CD8-positive, alpha-beta memory T cell (primary cell): Measurements from ENCODE around the gene CEP104. TPM values are rescaled to one million over a fixed set of nuclear protein-coding genes. Genes with fewer than 3 reads are reported as not detected.

ENCODE experiments used
- CTCF ChIA-PET: fragments of 350-600 bp; sonication (Branson Sonifier 250); formaldehyde crosslinking; loops from one replicate; lab custom pipeline; 2021; ENCODE audit warnings: antibody characterized with exemption; lab: Charles Lee
- POLR2A ChIA-PET: fragments of 350-600 bp; sonication (Branson Sonifier 250); formaldehyde crosslinking; loops from one replicate; lab custom pipeline; 2021; ENCODE audit warnings: antibody characterized with exemption; lab: Charles Lee
- DNase-seq, 5 donors: peaks; one replicate each; pipeline versions ENCODE4 v3.0.0 to v3.0.0-alpha.2; 2020 to 2022; ENCODE audit warnings: mixed read lengths in 1 of 5
- H3K27ac ChIP-seq: one replicate; pipeline ENCODE4 v1.7.0; 2013; ENCODE audit warnings: low read depth, mild to moderate bottlenecking, low read length, moderate library complexity
- H3K27me3 ChIP-seq: 2 replicates; pipeline ENCODE4 v1.7.0; 2013; ENCODE audit warnings: low read length, mild to moderate bottlenecking; ENCODE audit not compliant: insufficient read depth, poor library complexity, severe bottlenecking
- H3K36me3 ChIP-seq: 2 replicates; pipeline ENCODE4 v1.7.0; 2013; ENCODE audit warnings: mild to moderate bottlenecking, low read length, moderate library complexity; ENCODE audit not compliant: insufficient read depth
- H3K4me1 ChIP-seq: 2 replicates; pipeline ENCODE4 v1.7.0; 2013; ENCODE audit warnings: mild to moderate bottlenecking, low read length, moderate library complexity; ENCODE audit not compliant: insufficient read depth
- H3K4me3 ChIP-seq: 2 replicates; pipeline ENCODE4 v1.7.0; 2013; ENCODE audit warnings: mild to moderate bottlenecking, low read length
- H3K9me3 ChIP-seq: 2 replicates; pipeline ENCODE4 v1.7.0; 2013; ENCODE audit warnings: mild to moderate bottlenecking, low read length
- H3K27ac Mint-ChIP-seq, 8 donors: one replicate each; pipeline ENCODE4 v1.8.0; 2020 to 2021; ENCODE audit warnings: mixed read lengths in 8 of 8, mild to moderate bottlenecking in 6 of 8, inconsistent platforms in 3 of 8, moderate library complexity in 3 of 8
- H3K27me3 Mint-ChIP-seq, 2 donors: one replicate each; pipeline ENCODE4 v1.8.0; 2020 to 2021; ENCODE audit warnings: mixed read lengths in 2 of 2, mild to moderate bottlenecking in 1 of 2, moderate library complexity in 1 of 2
- H3K36me3 Mint-ChIP-seq, 3 donors: one replicate each; pipeline ENCODE4 v1.8.0; 2020 to 2021; ENCODE audit warnings: mixed read lengths in 3 of 3, inconsistent platforms in 1 of 3, mild to moderate bottlenecking in 1 of 3
- H3K4me1 Mint-ChIP-seq, 3 donors: one replicate each; pipeline ENCODE4 v1.8.0; 2020 to 2021; ENCODE audit warnings: mixed read lengths in 3 of 3, inconsistent platforms in 1 of 3, mild to moderate bottlenecking in 1 of 3
- H3K4me3 Mint-ChIP-seq, 7 donors: one replicate each; pipeline ENCODE4 v1.8.0; 2020 to 2021; ENCODE audit warnings: mixed read lengths in 7 of 7, mild to moderate bottlenecking in 6 of 7, moderate library complexity in 4 of 7, inconsistent platforms in 2 of 7
- H3K9me3 Mint-ChIP-seq, 5 donors: one replicate each; pipeline ENCODE4 v1.8.0; 2020 to 2022; ENCODE audit warnings: mixed read lengths in 5 of 5, mild to moderate bottlenecking in 3 of 5, moderate library complexity in 2 of 5, inconsistent platforms in 1 of 5
- polyA plus RNA-seq: library from polyadenylated mRNA; unstranded; fragments of 300-500 nt; fragmentation: Illumina TruSeq; gene quantifications from one replicate; pipeline ENCODE4 v1.2.3, GENCODE V29; 2021
- total RNA-seq, 2 experiments: library from RNA; stranded (reverse); gene quantifications; one replicate each; pipeline ENCODE4 v1.2.3, GENCODE V29; 2021

Gene CEP104
- total and polyA plus RNA-seq, 3 experiments from 2014 or later, result 29.4 to 47.0 (median 45.0) TPM

- Histone ChIP-seq H3K36me3 (peaks cover 24% of the 10 kb centered on the region), H3K4me1 (no peaks in the 10 kb centered on the region)
- no peak for DNase-seq
These were observed 9.9 kb downstream of the CEP104 start for GRCh38 chr1:3847081-3847480.

GRCh38 chr1:3846541-3846940 lies 10.5 kb downstream of the CEP104 start:
- peaks cover 19% of the 10 kb centered on the region for H3K36me3 ChIP-seq
- no peaks in the 10 kb centered on the region for H3K4me1 Mint-ChIP-seq
- H3K9me3 ChIP-seq, result no peaks in the 10 kb centered on the region
- no peak for DNase-seq
- H3K4me1 ChIP-seq, result no peaks in the 10 kb centered on the region
- CTCF ChIA-PET, result no interaction called here
- H3K9me3 Mint-ChIP-seq, result no peaks in the 10 kb centered on the region
- POLR2A ChIA-PET, result no interaction called here
- H3K27ac ChIP-seq, result no peak overlapping the region
- H3K4me3 Mint-ChIP-seq, result no peak overlapping the region
- H3K27me3 ChIP-seq, result no peaks in the 10 kb centered on the region
- H3K27me3 Mint-ChIP-seq, result no peaks in the 10 kb centered on the region
- H3K27ac Mint-ChIP-seq, result no peak overlapping the region
- no peak overlapping the region for H3K4me3 ChIP-seq
- H3K36me3 Mint-ChIP-seq, result peaks cover 3 to 78% (median 23%) of the 10 kb centered on the region in 3 donors

More at GRCh38 chr1:3847081-3847480, 9.9 kb downstream of the CEP104 start:
- Histone ChIP-seq H3K27ac (no peak overlapping the region), H3K4me3 (no peak overlapping the region), H3K9me3 (no peaks in the 10 kb centered on the region), H3K27me3 (no peaks in the 10 kb centered on the region)
- Mint-ChIP-seq H3K36me3 (peaks cover 3 to 80% (median 26%) of the 10 kb centered on the region in 3 donors), H3K9me3 (no peaks in the 10 kb centered on the region), H3K4me1 (no peaks in the 10 kb centered on the region), H3K4me3 (no peak overlapping the region), H3K27me3 (no peaks in the 10 kb centered on the region), H3K27ac (no peak overlapping the region)
- ChIA-PET POLR2A (no interaction called here), CTCF (no interaction called here)

- no peaks in the 10 kb centered on the region for H3K4me1 ChIP-seq
- no peaks in the 10 kb centered on the region for H3K9me3 ChIP-seq
- H3K27me3 ChIP-seq, result no peaks in the 10 kb centered on the region
- Mint-ChIP-seq H3K36me3 (peaks cover 22 to 81% (median 33%) of the 10 kb centered on the region in 3 donors), H3K27me3 (no peaks in the 10 kb centered on the region), H3K27ac (no peak overlapping the region), H3K4me3 (no peak overlapping the region), H3K4me1 (no peaks in the 10 kb centered on the region), H3K9me3 (no peaks in the 10 kb centered on the region)
- no peak overlapping the region for H3K27ac ChIP-seq
- peaks cover 15% of the 10 kb centered on the region for H3K36me3 ChIP-seq
- ChIA-PET CTCF (no interaction called here), POLR2A (no interaction called here)
- H3K4me3 ChIP-seq, result no peak overlapping the region
- no peak for DNase-seq
These were observed 14.1 kb downstream of the CEP104 start for GRCh38 chr1:3842912-3843311.

- CTCF ChIA-PET, result no interaction called here
- Histone ChIP-seq H3K4me1 (no peaks in the 10 kb centered on the region), H3K27ac (no peak overlapping the region), H3K36me3 (peaks cover 26% of the 10 kb centered on the region), H3K9me3 (no peaks in the 10 kb centered on the region), H3K4me3 (no peak overlapping the region), H3K27me3 (no peaks in the 10 kb centered on the region)
- Mint-ChIP-seq H3K4me3 (no peak overlapping the region), H3K36me3 (peaks cover 30 to 82% (median 36%) of the 10 kb centered on the region in 3 donors), H3K27me3 (no peaks in the 10 kb centered on the region), H3K27ac (peak overlapping the region in 1 of 8 donors; percentile 57), H3K9me3 (peaks cover 0 to 4% (median 0%) of the 10 kb centered on the region in 5 donors), H3K4me1 (no peaks in the 10 kb centered on the region)
- POLR2A ChIA-PET, result no interaction called here
- DNase-seq, result no peak
These were observed 15.5 kb downstream of the CEP104 start for GRCh38 chr1:3841491-3841890.

GRCh38 chr1:3838788-3839187 lies 18.2 kb downstream of the CEP104 start:
- Histone ChIP-seq H3K9me3 (no peaks in the 10 kb centered on the region), H3K36me3 (peaks cover 28% of the 10 kb centered on the region), H3K27me3 (no peaks in the 10 kb centered on the region), H3K4me3 (no peak overlapping the region), H3K27ac (no peak overlapping the region), H3K4me1 (no peaks in the 10 kb centered on the region)
- DNase-seq, result no peak
- POLR2A ChIA-PET, result no interaction called here
- no peaks in the 10 kb centered on the region for H3K4me1 Mint-ChIP-seq
- H3K36me3 Mint-ChIP-seq, result peaks cover 29 to 85% (median 40%) of the 10 kb centered on the region in 3 donors
- H3K9me3 Mint-ChIP-seq, result peaks cover 0 to 4% (median 0%) of the 10 kb centered on the region in 5 donors
- CTCF ChIA-PET, result no interaction called here
- H3K27me3 Mint-ChIP-seq, result no peaks in the 10 kb centered on the region
- H3K4me3 Mint-ChIP-seq, result no peak overlapping the region
- no peak overlapping the region for H3K27ac Mint-ChIP-seq

GRCh38 chr1:3837685-3838084 lies 19.3 kb downstream of the CEP104 start:
- Histone ChIP-seq H3K36me3 (peaks cover 28% of the 10 kb centered on the region), H3K9me3 (no peaks in the 10 kb centered on the region), H3K27me3 (no peaks in the 10 kb centered on the region), H3K4me3 (no peak overlapping the region), H3K4me1 (no peaks in the 10 kb centered on the region), H3K27ac (no peak overlapping the region)
- Mint-ChIP-seq H3K4me1 (no peaks in the 10 kb centered on the region), H3K9me3 (peaks cover 0 to 4% (median 0%) of the 10 kb centered on the region in 5 donors), H3K4me3 (no peak overlapping the region), H3K27ac (no peak overlapping the region), H3K27me3 (no peaks in the 10 kb centered on the region), H3K36me3 (peaks cover 29 to 83% (median 39%) of the 10 kb centered on the region in 3 donors)
- ChIA-PET CTCF (no interaction called here), POLR2A (no interaction called here)
- DNase-seq, result no peak

GRCh38 chr1:3837200-3837599 lies 19.8 kb downstream of the CEP104 start:
- peaks cover 0 to 4% (median 0%) of the 10 kb centered on the region in 5 donors for H3K9me3 Mint-ChIP-seq
- Histone ChIP-seq H3K4me3 (no peak overlapping the region), H3K27ac (no peak overlapping the region), H3K9me3 (no peaks in the 10 kb centered on the region), H3K27me3 (no peaks in the 10 kb centered on the region), H3K36me3 (peaks cover 28% of the 10 kb centered on the region), H3K4me1 (no peaks in the 10 kb centered on the region)
- no peak for DNase-seq
- H3K27ac Mint-ChIP-seq, result no peak overlapping the region
- ChIA-PET CTCF (no interaction called here), POLR2A (no interaction called here)
- H3K27me3 Mint-ChIP-seq, result no peaks in the 10 kb centered on the region
- H3K36me3 Mint-ChIP-seq, result peaks cover 29 to 82% (median 38%) of the 10 kb centered on the region in 3 donors
- H3K4me1 Mint-ChIP-seq, result no peaks in the 10 kb centered on the region
- H3K4me3 Mint-ChIP-seq, result no peak overlapping the region

- Histone ChIP-seq H3K27ac (no peak overlapping the region), H3K9me3 (no peaks in the 10 kb centered on the region), H3K4me3 (no peak overlapping the region), H3K27me3 (no peaks in the 10 kb centered on the region), H3K4me1 (no peaks in the 10 kb centered on the region), H3K36me3 (peaks cover 32% of the 10 kb centered on the region)
- no peaks in the 10 kb centered on the region for H3K27me3 Mint-ChIP-seq
- no peak for DNase-seq
- H3K9me3 Mint-ChIP-seq, result peaks cover 0 to 4% (median 0%) of the 10 kb centered on the region in 5 donors
- ChIA-PET POLR2A (no interaction called here), CTCF (no interaction called here)
- peaks cover 29 to 85% (median 44%) of the 10 kb centered on the region in 3 donors for H3K36me3 Mint-ChIP-seq
- H3K4me1 Mint-ChIP-seq, result no peaks in the 10 kb centered on the region
- no peak overlapping the region for H3K4me3 Mint-ChIP-seq
- H3K27ac Mint-ChIP-seq, result no peak overlapping the region
These were observed 20.6 kb downstream of the CEP104 start for GRCh38 chr1:3836421-3836820.
